Ishikawa (cell line): ENCODE measurements around the gene OSTC.

Source experiments
- CEBPB ChIP-seq: IDR thresholded peaks from 2 replicates; pipeline ENCODE4 v1.6.1; 2012
- CREB1 ChIP-seq: IDR thresholded peaks from 2 replicates; pipeline ENCODE4 v1.6.1; 2012; ENCODE audit warnings: low read depth
- EGR1 ChIP-seq: IDR thresholded peaks from 2 replicates; pipeline ENCODE4 v1.6.1; 2012
- EP300 ChIP-seq: IDR thresholded peaks from 2 replicates; pipeline ENCODE4 v1.6.1; 2012; ENCODE audit warnings: borderline replicate concordance
- FOXM1 ChIP-seq: IDR thresholded peaks from 2 replicates; pipeline ENCODE4 v1.6.1; 2012; ENCODE audit warnings: low read depth, borderline replicate concordance
- NFIC ChIP-seq: IDR thresholded peaks from 2 replicates; pipeline ENCODE4 v1.6.1; 2012
- RAD21 ChIP-seq: IDR thresholded peaks from 2 replicates; pipeline ENCODE4 v1.6.1; 2012; ENCODE audit warnings: low read depth
- TAF1 ChIP-seq: IDR thresholded peaks from 2 replicates; pipeline ENCODE4 v1.6.1; 2012; ENCODE audit warnings: low read depth, mild to moderate bottlenecking
- TCF12 ChIP-seq: IDR thresholded peaks from 2 replicates; pipeline ENCODE4 v1.6.1; 2012; ENCODE audit warnings: low read depth
- TEAD4 ChIP-seq: IDR thresholded peaks from 2 replicates; pipeline ENCODE4 v1.6.1; 2012
- YY1 ChIP-seq: IDR thresholded peaks from 2 replicates; pipeline ENCODE4 v1.6.1; 2012; ENCODE audit warnings: low read depth
- ZBTB7A ChIP-seq: IDR thresholded peaks from 2 replicates; pipeline ENCODE4 v1.6.1; 2012; ENCODE audit warnings: low read depth
- TF ChIP-seq, protein P1 (sequence below): IDR thresholded peaks from 2 replicates; pipeline ENCODE4 v1.6.1; 2012
- TF ChIP-seq, protein P2 (sequence below): IDR thresholded peaks from 2 replicates; pipeline ENCODE4 v1.6.1; 2012; ENCODE audit warnings: low read depth, mild to moderate bottlenecking
- TF ChIP-seq, protein P3 (sequence below): IDR thresholded peaks from 2 replicates; pipeline ENCODE4 v1.6.1; 2012

The OSTC gene

DNA sequence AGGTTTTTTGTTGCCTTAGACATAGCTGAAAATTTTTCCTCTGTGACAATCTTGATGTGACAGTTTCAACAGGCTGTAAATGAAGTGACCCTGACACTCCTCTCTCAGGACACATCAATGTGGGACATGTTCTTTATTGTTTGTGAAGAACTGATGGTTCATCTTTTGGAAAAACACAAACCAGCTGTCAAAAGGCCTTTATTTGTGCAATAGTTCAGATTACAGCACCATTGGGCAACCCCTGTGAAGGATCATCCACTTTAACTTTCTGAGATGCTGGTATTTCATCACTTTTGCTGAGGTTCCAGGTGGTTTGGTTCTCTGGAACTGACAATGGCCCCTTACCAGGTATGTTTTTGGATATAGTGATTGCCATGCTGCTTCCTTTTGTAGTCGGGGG, 40.3 kb downstream of the OSTC start:
- TF ChIP-seq, protein P1, sequence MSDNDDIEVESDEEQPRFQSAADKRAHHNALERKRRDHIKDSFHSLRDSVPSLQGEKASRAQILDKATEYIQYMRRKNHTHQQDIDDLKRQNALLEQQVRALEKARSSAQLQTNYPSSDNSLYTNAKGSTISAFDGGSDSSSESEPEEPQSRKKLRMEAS, result no peak
- TF ChIP-seq RAD21 (no peak), YY1 (no peak), EGR1 (no peak), TAF1 (no peak), ZBTB7A (no peak), TCF12 (no peak), FOXM1 (no peak), TEAD4 (no peak), CEBPB (no peak), EP300 (no peak), NFIC (no peak)
- TF ChIP-seq, protein P2, sequence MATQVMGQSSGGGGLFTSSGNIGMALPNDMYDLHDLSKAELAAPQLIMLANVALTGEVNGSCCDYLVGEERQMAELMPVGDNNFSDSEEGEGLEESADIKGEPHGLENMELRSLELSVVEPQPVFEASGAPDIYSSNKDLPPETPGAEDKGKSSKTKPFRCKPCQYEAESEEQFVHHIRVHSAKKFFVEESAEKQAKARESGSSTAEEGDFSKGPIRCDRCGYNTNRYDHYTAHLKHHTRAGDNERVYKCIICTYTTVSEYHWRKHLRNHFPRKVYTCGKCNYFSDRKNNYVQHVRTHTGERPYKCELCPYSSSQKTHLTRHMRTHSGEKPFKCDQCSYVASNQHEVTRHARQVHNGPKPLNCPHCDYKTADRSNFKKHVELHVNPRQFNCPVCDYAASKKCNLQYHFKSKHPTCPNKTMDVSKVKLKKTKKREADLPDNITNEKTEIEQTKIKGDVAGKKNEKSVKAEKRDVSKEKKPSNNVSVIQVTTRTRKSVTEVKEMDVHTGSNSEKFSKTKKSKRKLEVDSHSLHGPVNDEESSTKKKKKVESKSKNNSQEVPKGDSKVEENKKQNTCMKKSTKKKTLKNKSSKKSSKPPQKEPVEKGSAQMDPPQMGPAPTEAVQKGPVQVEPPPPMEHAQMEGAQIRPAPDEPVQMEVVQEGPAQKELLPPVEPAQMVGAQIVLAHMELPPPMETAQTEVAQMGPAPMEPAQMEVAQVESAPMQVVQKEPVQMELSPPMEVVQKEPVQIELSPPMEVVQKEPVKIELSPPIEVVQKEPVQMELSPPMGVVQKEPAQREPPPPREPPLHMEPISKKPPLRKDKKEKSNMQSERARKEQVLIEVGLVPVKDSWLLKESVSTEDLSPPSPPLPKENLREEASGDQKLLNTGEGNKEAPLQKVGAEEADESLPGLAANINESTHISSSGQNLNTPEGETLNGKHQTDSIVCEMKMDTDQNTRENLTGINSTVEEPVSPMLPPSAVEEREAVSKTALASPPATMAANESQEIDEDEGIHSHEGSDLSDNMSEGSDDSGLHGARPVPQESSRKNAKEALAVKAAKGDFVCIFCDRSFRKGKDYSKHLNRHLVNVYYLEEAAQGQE, result no peak
- TF ChIP-seq, protein P3, sequence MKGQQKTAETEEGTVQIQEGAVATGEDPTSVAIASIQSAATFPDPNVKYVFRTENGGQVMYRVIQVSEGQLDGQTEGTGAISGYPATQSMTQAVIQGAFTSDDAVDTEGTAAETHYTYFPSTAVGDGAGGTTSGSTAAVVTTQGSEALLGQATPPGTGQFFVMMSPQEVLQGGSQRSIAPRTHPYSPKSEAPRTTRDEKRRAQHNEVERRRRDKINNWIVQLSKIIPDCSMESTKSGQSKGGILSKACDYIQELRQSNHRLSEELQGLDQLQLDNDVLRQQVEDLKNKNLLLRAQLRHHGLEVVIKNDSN, result no peak

DNA sequence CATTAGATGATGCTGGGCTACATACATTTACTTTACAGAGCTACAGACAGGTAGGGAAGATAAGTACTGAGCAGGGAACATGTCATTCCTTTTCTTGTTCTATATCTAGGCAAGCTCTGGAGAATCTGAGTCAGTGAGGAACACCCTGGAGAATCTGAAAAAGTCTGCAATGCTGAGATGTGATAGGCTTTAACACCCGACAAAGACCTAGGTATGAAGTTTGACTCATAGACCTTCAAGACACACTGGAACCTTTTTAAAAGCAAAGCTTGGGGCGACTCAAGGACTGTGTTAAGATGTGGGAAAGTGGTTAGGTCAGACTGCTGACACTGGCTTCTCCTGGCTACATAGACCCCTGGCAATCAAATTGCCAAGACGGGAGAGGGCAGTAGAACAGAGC, 42.8 kb downstream of the OSTC start:
- no peak for TF ChIP-seq CEBPB
- no peak for TF ChIP-seq NFIC
- TF ChIP-seq TCF12, result no peak
- no peak for TF ChIP-seq FOXM1
- no peak for TF ChIP-seq EGR1
- TF ChIP-seq, protein P3, result no peak
- TF ChIP-seq, protein P1, result no peak
- no peak for TF ChIP-seq YY1
- no peak for TF ChIP-seq RAD21
- no peak for TF ChIP-seq TAF1
- no peak for TF ChIP-seq EP300
- no peak for TF ChIP-seq CREB1
- no peak for TF ChIP-seq TEAD4
- no peak for TF ChIP-seq ZBTB7A
- TF ChIP-seq, protein P2, result no peak

DNA sequence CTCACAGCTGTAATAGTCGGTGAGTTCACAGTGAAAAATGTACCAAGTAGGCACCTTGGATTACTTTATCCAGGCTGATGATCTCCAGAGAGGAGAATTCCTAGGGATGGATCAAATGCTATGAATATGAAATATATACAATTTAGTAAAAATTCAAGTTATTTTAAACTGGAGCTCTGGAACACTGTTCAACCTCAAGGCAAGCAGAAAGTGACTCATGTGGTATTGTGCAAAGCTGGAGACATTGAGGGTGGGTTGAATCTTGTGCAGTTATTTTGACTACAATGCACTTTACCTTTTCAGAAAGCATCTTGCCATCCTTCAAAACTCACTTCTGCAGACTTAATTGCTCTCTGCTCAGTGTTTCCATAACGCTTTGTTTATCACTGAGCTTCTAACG, 43.4 kb downstream of the OSTC start:
- TF ChIP-seq EP300 (no peak), TEAD4 (no peak), CREB1 (no peak), CEBPB (no peak), FOXM1 (no peak), ZBTB7A (no peak), TCF12 (no peak), NFIC (no peak), RAD21 (no peak)
- TF ChIP-seq, protein P3, result no peak
- TF ChIP-seq, protein P1, result no peak

DNA sequence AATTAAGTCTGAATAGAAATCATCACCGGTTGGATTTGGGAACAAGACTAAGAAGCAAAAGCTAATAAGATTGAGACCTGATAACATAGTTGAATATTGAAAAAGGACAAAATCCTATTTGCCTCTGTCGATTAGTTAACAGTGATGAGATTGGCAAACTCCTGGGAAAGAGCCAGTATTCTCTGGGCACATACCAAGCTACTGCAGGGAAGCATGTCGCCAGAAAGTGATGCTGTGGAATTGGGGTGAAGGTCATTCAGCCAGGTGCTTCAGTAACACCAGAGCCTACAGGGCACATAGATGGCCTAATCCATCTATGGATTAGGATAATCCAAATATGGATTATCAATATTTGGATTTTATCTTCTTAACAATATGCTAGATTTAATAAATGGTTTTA, 44.0 kb downstream of the OSTC start:
- TF ChIP-seq TAF1, result no peak
- TF ChIP-seq, protein P3, result no peak
- no peak for TF ChIP-seq TEAD4
- no peak for TF ChIP-seq FOXM1
- TF ChIP-seq RAD21, result no peak
- TF ChIP-seq EP300, result no peak
- no peak for TF ChIP-seq NFIC
- no peak for TF ChIP-seq EGR1
- no peak for TF ChIP-seq TCF12
- TF ChIP-seq, protein P2, result no peak
- TF ChIP-seq, protein P1, result no peak
- no peak for TF ChIP-seq ZBTB7A
- no peak for TF ChIP-seq CREB1
- no peak for TF ChIP-seq YY1
- TF ChIP-seq CEBPB, result no peak
